Fibroblast of lung (primary cell): ENCODE results near the gene NRG2. TPM values are rescaled to one million over a fixed set of nuclear protein-coding genes. Genes with fewer than 3 reads are reported as not detected.

Experiments
- DNase-seq, 2 donors: peaks; one replicate each; pipeline versions ENCODE4 v3.0.0 to v3.0.0-alpha.2; 2010; ENCODE audit warnings: low read depth in 2 of 2
- H2AFZ ChIP-seq: 2 replicates; pipeline ENCODE4 v1.5.1; 2012; ENCODE audit warnings: low read length, control low read depth, inconsistent platforms
- H3K27ac ChIP-seq: 2 replicates; pipeline ENCODE4 v1.5.1; 2011; ENCODE audit warnings: low read length, control low read depth; ENCODE audit not compliant: insufficient read depth
- H3K27me3 ChIP-seq: 2 replicates; pipeline ENCODE4 v1.5.1; 2011; ENCODE audit warnings: mild to moderate bottlenecking, low read length; ENCODE audit not compliant: control insufficient read depth, insufficient read depth
- H3K36me3 ChIP-seq: 2 replicates; pipeline ENCODE4 v1.5.1; 2011; ENCODE audit warnings: low read length; ENCODE audit not compliant: control insufficient read depth, insufficient read depth
- H3K4me1 ChIP-seq: 2 replicates; pipeline ENCODE4 v1.5.1; 2011; ENCODE audit warnings: low read length; ENCODE audit not compliant: control insufficient read depth, insufficient read depth; ENCODE audit errors: extremely low read depth
- H3K4me2 ChIP-seq: 2 replicates; pipeline ENCODE4 v1.5.1; 2011; ENCODE audit warnings: low read length, control low read depth; ENCODE audit not compliant: insufficient read depth; ENCODE audit errors: extremely low read depth
- H3K4me3 ChIP-seq, 4 experiments: fragments of 200-600 bp in 1 of 4; sonication (generic) in 1 of 4; replicated peaks in 1 of 4; 2 replicates each; pipeline ENCODE4 v1.5.1; 2011 to 2016; ENCODE audit warnings: low read length in 4 of 4, low read depth in 3 of 4, mild to moderate bottlenecking in 3 of 4, control low read depth in 2 of 4, inconsistent platforms in 1 of 4, mixed read lengths in 1 of 4; ENCODE audit not compliant: insufficient read depth in 1 of 4; ENCODE audit errors: control extremely low read depth in 1 of 4
- H3K79me2 ChIP-seq: 2 replicates; pipeline ENCODE4 v1.5.1; 2012; ENCODE audit warnings: mild to moderate bottlenecking, low read length, inconsistent platforms; ENCODE audit not compliant: control insufficient read depth, insufficient read depth
- H3K9ac ChIP-seq: 2 replicates; pipeline ENCODE4 v1.5.1; 2011; ENCODE audit warnings: mild to moderate bottlenecking, low read length, control low read depth; ENCODE audit not compliant: insufficient read depth
- H3K9me3 ChIP-seq: 2 replicates; pipeline ENCODE4 v1.5.1; 2012; ENCODE audit warnings: low read depth, low read length; ENCODE audit not compliant: control insufficient read depth, insufficient read depth
- H4K20me1 ChIP-seq: 2 replicates; pipeline ENCODE4 v1.5.1; 2011; ENCODE audit warnings: low read length; ENCODE audit not compliant: control insufficient read depth, insufficient read depth; ENCODE audit errors: extremely low read depth
- CTCF ChIP-seq, 2 donors: IDR thresholded peaks in 1 of 2; conservative IDR thresholded peaks in 1 of 2; 1 replicate in 1 of 2; 2 replicates in 1 of 2; pipeline ENCODE4 v1.5.1; 2011 to 2012; ENCODE audit warnings: low read length in 2 of 2, control low read depth in 1 of 2, inconsistent platforms in 1 of 2, low read depth in 1 of 2, mild to moderate bottlenecking in 1 of 2
- EZH2 ChIP-seq: IDR thresholded peaks from 2 replicates; pipeline ENCODE4 v1.5.1; 2012; ENCODE audit warnings: low read length, control low read depth, mild to moderate bottlenecking; ENCODE audit errors: missing control alignments
- polyA plus RNA-seq, 2 donors: library from polyadenylated mRNA; depleted of rRNA in 1 of 2; stranded (reverse) in 1 of 2; unstranded in 1 of 2; fragments of >200 nt; gene quantifications; 2 replicates each; pipeline ENCODE4 v1.2.1, GENCODE V29; 2011 to 2012; ENCODE audit warnings: missing spikeins in 1 of 2
- total RNA-seq: library from RNA; depleted of rRNA; stranded (reverse); fragments of >200 nt; gene quantifications from 2 replicates; pipeline ENCODE4 v1.2.1, GENCODE V29; 2014

The NRG2 gene
- total and polyA plus RNA-seq, 2 donors (not counting 1 experiment from before 2014, with no cell fraction given), result 0.28 to 1.3 TPM

GRCh38 chr5:139960723-139961383 is 82.2 kb downstream of the NRG2 start:
- H4K20me1 ChIP-seq, result no peaks in the 10 kb centered on the region
- no peak overlapping the region for H2AFZ ChIP-seq
- no peak overlapping the region for H3K27ac ChIP-seq
- TF ChIP-seq EZH2 (no peak), CTCF (conservative IDR thresholded peaks at IDR 0.05 in 1 of 2, IDR thresholded peaks at IDR 0.05 in 1 of 2; ENCODE audit: low read depth in 1 of 2, low read length in 2 of 2) (no peak)
- H3K9ac ChIP-seq, result no peak overlapping the region
- H3K4me1 ChIP-seq, result no peaks in the 10 kb centered on the region
- H3K4me2 ChIP-seq, result no peak overlapping the region
- H3K36me3 ChIP-seq, result no peaks in the 10 kb centered on the region
- no peak for DNase-seq
- H3K9me3 ChIP-seq, result no peaks in the 10 kb centered on the region
- no peak overlapping the region for H3K4me3 ChIP-seq
- no peaks in the 10 kb centered on the region for H3K79me2 ChIP-seq
- peaks cover 3% of the 10 kb centered on the region for H3K27me3 ChIP-seq

- no peaks in the 10 kb centered on the region for H3K9me3 ChIP-seq
- no peaks in the 10 kb centered on the region for H3K36me3 ChIP-seq
- H3K9ac ChIP-seq, result no peak overlapping the region
- no peak for DNase-seq
- H3K27me3 ChIP-seq, result peaks cover 3% of the 10 kb centered on the region
- H4K20me1 ChIP-seq, result no peaks in the 10 kb centered on the region
- no peak overlapping the region for H3K4me2 ChIP-seq
- H3K79me2 ChIP-seq, result no peaks in the 10 kb centered on the region
- no peak overlapping the region for H2AFZ ChIP-seq
- H3K4me1 ChIP-seq, result no peaks in the 10 kb centered on the region
- no peak overlapping the region for H3K27ac ChIP-seq
- H3K4me3 ChIP-seq, result no peak overlapping the region
- TF ChIP-seq EZH2 (no peak), CTCF (conservative IDR thresholded peaks at IDR 0.05 in 1 of 2, IDR thresholded peaks at IDR 0.05 in 1 of 2; ENCODE audit: low read depth in 1 of 2, low read length in 2 of 2) (no peak)
Measured at GRCh38 chr5:139958432-139959148, 84.5 kb downstream of the NRG2 start.

GRCh38 chr5:139956342-139956741 is 86.8 kb downstream of the NRG2 start:
- Histone ChIP-seq H3K9me3 (no peaks in the 10 kb centered on the region), H3K4me2 (no peak overlapping the region), H3K4me3 (no peak overlapping the region), H3K9ac (no peak overlapping the region), H3K4me1 (no peaks in the 10 kb centered on the region), H2AFZ (no peak overlapping the region), H3K27ac (no peak overlapping the region), H4K20me1 (no peaks in the 10 kb centered on the region), H3K27me3 (no peaks in the 10 kb centered on the region), H3K36me3 (no peaks in the 10 kb centered on the region), H3K79me2 (no peaks in the 10 kb centered on the region)
- TF ChIP-seq EZH2 (no peak), CTCF (conservative IDR thresholded peaks at IDR 0.05 in 1 of 2, IDR thresholded peaks at IDR 0.05 in 1 of 2; ENCODE audit: low read depth in 1 of 2, low read length in 2 of 2) (no peak)
- no peak for DNase-seq
